AG09309 (cell line): ENCODE results near the gene GLRA1.

Experiments
- DNase-seq: peaks from one replicate; pipeline ENCODE4 v3.0.0-alpha.2; 2010; ENCODE audit warnings: low read depth
- H3K4me3 ChIP-seq: 2 replicates; pipeline ENCODE4 v1.5.1; 2011; ENCODE audit warnings: mild to moderate bottlenecking, low read depth, low read length, moderate library complexity; ENCODE audit not compliant: control insufficient read depth
- CTCF ChIP-seq: IDR thresholded peaks from 2 replicates; pipeline ENCODE4 v1.5.1; 2011; ENCODE audit warnings: mild to moderate bottlenecking, low read depth, low read length, inconsistent platforms; ENCODE audit not compliant: insufficient read depth, control insufficient read depth; ENCODE audit errors: missing control alignments

GLRA1 gene

GRCh38 chr5:151958111-151958510, 33.5 kb upstream of the GLRA1 start:
- TF ChIP-seq CTCF: no peak
- no peak for DNase-seq
- no peak overlapping the region for H3K4me3 ChIP-seq

- H3K4me3 ChIP-seq: no peak overlapping the region
- TF ChIP-seq CTCF: no peak
- no peak for DNase-seq
These were observed 32.1 kb upstream of the GLRA1 start for GRCh38 chr5:151956725-151957124.

DNA sequence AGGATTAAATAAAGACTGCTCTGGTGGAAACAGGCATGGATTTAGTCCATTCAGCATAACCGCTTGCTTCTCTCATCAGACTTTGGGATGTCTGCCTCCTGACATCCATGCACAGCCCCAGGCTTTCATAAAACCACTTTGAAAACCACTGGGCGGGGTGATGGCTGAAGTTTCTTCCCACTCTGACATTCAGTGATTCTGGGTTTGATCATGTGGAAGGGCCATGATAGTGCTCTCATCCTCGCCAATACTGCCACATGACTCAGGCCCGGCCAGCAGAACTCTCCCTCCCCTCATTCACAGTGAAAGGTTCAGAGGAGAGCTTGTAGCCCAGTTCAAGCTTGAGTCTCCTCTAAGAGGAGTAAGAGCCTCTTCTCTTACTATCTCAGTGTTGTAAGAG, 29.6 kb upstream of the GLRA1 start:
- no peak for DNase-seq
- TF ChIP-seq CTCF: no peak

GRCh38 chr5:151953833-151954232, 29.2 kb upstream of the GLRA1 start:
- no peak overlapping the region for H3K4me3 ChIP-seq
- TF ChIP-seq CTCF: no peak
- no peak for DNase-seq

More for the DNA sequence above, 29.6 kb upstream of the GLRA1 start:
- no peak overlapping the region for H3K4me3 ChIP-seq

GRCh38 chr5:151952238-151952637, 27.6 kb upstream of the GLRA1 start:
- no peak for DNase-seq
- TF ChIP-seq CTCF: no peak
- no peak overlapping the region for H3K4me3 ChIP-seq

- no peak overlapping the region for H3K4me3 ChIP-seq
- DNase-seq: no peak
- TF ChIP-seq CTCF: no peak
These were observed 26.1 kb upstream of the GLRA1 start for GRCh38 chr5:151950706-151951105.

- no peak for DNase-seq
- no peak for TF ChIP-seq CTCF
- H3K4me3 ChIP-seq: no peak overlapping the region
These were observed 25.2 kb upstream of the GLRA1 start for GRCh38 chr5:151949701-151950308.
